Measurements from ENCODE around the gene LRRC15. TPM values are rescaled to one million over a fixed set of nuclear protein-coding genes. Genes with fewer than 3 reads are reported as not detected.

Gene LRRC15
- total RNA-seq, 4 donors from 2014 or later, result 0.14 to 0.32 TPM; not detected in 2

- in situ Hi-C loops (cut with MboI; ENCODE audit: low pct_ligation_motif_present in 1 of 4, low pct_unique_long_range_greater_than_20kb in 1 of 4, low sequenced_read_pairs in 3 of 4) (no loop called here), intact Hi-C loops (cut with DNase I; ENCODE audit: low total_unique reads) (no loop called here)
- Histone ChIP-seq H3K4me1 (peaks cover 0 to 7% (median 3%) of the 10 kb centered on the region in 4 donors), H3K9me3 (no peaks in the 10 kb centered on the region), H3K36me3 (no peaks in the 10 kb centered on the region), H3K4me3 (no peak overlapping the region), H3K27ac (no peak overlapping the region), H3K27me3 (peaks cover 17% of the 10 kb centered on the region)
- no peak for DNase-seq
- no peak for TF ChIP-seq CTCF (IDR thresholded peaks at IDR 0.05)
- TF ChIP-seq POLR2A (IDR thresholded peaks at IDR 0.05), result no peak
- no peak for TF ChIP-seq EP300 (IDR thresholded peaks at IDR 0.05; ENCODE audit: low read depth)
- no peak for TF ChIP-seq POLR2AphosphoS5 (IDR thresholded peaks at IDR 0.05)
- WGBS, 2 donors (ENCODE audit: low coverage in 1 of 2), result 83 to 92% methylated on average over 2 to 6 of the region's 6 CpGs
Measured at GRCh38 chr3:194368918-194369317, 625 bp downstream of the LRRC15 start.

GRCh38 chr3:194367992-194368841 lies 1.3 kb downstream of the LRRC15 start:
- 65 to 80% methylated on average over 1 to 17 of the region's 18 CpGs for WGBS, 2 donors (ENCODE audit: low coverage in 1 of 2)
- no peak for DNase-seq
- in situ Hi-C loops (cut with MboI; ENCODE audit: low pct_ligation_motif_present in 1 of 4, low pct_unique_long_range_greater_than_20kb in 1 of 4, low sequenced_read_pairs in 3 of 4) (no loop called here), intact Hi-C loops (cut with DNase I; ENCODE audit: low total_unique reads) (no loop called here)
- Histone ChIP-seq H3K9me3 (no peaks in the 10 kb centered on the region), H3K27ac (no peak overlapping the region), H3K27me3 (peaks cover 17% of the 10 kb centered on the region), H3K4me3 (no peak overlapping the region), H3K36me3 (no peaks in the 10 kb centered on the region), H3K4me1 (peaks cover 0 to 7% (median 3%) of the 10 kb centered on the region in 4 donors)
- TF ChIP-seq POLR2A (IDR thresholded peaks at IDR 0.05) (no peak), POLR2AphosphoS5 (IDR thresholded peaks at IDR 0.05) (no peak), EP300 (IDR thresholded peaks at IDR 0.05; ENCODE audit: low read depth) (no peak), CTCF (IDR thresholded peaks at IDR 0.05) (no peak)

- Histone ChIP-seq H3K36me3 (no peaks in the 10 kb centered on the region), H3K27ac (no peak overlapping the region), H3K4me1 (peaks cover 0 to 7% (median 3%) of the 10 kb centered on the region in 4 donors), H3K4me3 (no peak overlapping the region), H3K27me3 (peaks cover 17% of the 10 kb centered on the region), H3K9me3 (no peaks in the 10 kb centered on the region)
- intact Hi-C loops (cut with DNase I; ENCODE audit: low total_unique reads), result no loop called here
- TF ChIP-seq CTCF (IDR thresholded peaks at IDR 0.05), result no peak
- TF ChIP-seq POLR2A (IDR thresholded peaks at IDR 0.05), result no peak
- no peak for TF ChIP-seq EP300 (IDR thresholded peaks at IDR 0.05; ENCODE audit: low read depth)
- no peak for TF ChIP-seq POLR2AphosphoS5 (IDR thresholded peaks at IDR 0.05)
- no peak for DNase-seq
- in situ Hi-C loops (cut with MboI; ENCODE audit: low pct_ligation_motif_present in 1 of 4, low pct_unique_long_range_greater_than_20kb in 1 of 4, low sequenced_read_pairs in 3 of 4), result no loop called here
- WGBS, 2 donors (ENCODE audit: low coverage in 1 of 2), result 77% methylated on average over 12 of the region's 12 CpGs; no CpG with 5 or more reads in 1 of the 2 donors
Measured at GRCh38 chr3:194365978-194366490, 3.5 kb downstream of the LRRC15 start.

- 93% methylated on average over 6 of the region's 6 CpGs; no CpG with 5 or more reads in 1 of the 2 donors for WGBS, 2 donors (ENCODE audit: low coverage in 1 of 2)
- intact Hi-C loops (cut with DNase I; ENCODE audit: low total_unique reads), result no loop called here
Measured at GRCh38 chr3:194365526-194365925, 4.0 kb downstream of the LRRC15 start.

More at GRCh38 chr3:194365526-194365925, 4.0 kb downstream of the LRRC15 start:
- TF ChIP-seq CTCF (IDR thresholded peaks at IDR 0.05), result no peak
- no peak for TF ChIP-seq EP300 (IDR thresholded peaks at IDR 0.05; ENCODE audit: low read depth)
- TF ChIP-seq POLR2AphosphoS5 (IDR thresholded peaks at IDR 0.05), result no peak
- no peak for TF ChIP-seq POLR2A (IDR thresholded peaks at IDR 0.05)
- peaks cover 17% of the 10 kb centered on the region for H3K27me3 ChIP-seq
- in situ Hi-C loops (cut with MboI; ENCODE audit: low pct_ligation_motif_present in 1 of 4, low pct_unique_long_range_greater_than_20kb in 1 of 4, low sequenced_read_pairs in 3 of 4), result no loop called here
- no peaks in the 10 kb centered on the region for H3K9me3 ChIP-seq
- no peaks in the 10 kb centered on the region for H3K36me3 ChIP-seq
- DNase-seq, result no peak
- peaks cover 0 to 7% (median 3%) of the 10 kb centered on the region in 4 donors for H3K4me1 ChIP-seq
- no peak overlapping the region for H3K4me3 ChIP-seq
- H3K27ac ChIP-seq, result peak overlapping the region in 2 of 4 donors; percentile 6 to 55

Measured in transverse colon (tissue), 4 donors.